Measurements from ENCODE around the gene CAMSAP1.
"Not testable (repeated sequence)": the region's sequence is repeated elsewhere in the genome, so short reads cannot be mapped to it uniquely, and the experiment has no call there.

GRCh38 chr9:135951310-135951709 is 44.0 kb upstream of the CAMSAP1 start:
- TF ChIP-seq, protein P1, sequence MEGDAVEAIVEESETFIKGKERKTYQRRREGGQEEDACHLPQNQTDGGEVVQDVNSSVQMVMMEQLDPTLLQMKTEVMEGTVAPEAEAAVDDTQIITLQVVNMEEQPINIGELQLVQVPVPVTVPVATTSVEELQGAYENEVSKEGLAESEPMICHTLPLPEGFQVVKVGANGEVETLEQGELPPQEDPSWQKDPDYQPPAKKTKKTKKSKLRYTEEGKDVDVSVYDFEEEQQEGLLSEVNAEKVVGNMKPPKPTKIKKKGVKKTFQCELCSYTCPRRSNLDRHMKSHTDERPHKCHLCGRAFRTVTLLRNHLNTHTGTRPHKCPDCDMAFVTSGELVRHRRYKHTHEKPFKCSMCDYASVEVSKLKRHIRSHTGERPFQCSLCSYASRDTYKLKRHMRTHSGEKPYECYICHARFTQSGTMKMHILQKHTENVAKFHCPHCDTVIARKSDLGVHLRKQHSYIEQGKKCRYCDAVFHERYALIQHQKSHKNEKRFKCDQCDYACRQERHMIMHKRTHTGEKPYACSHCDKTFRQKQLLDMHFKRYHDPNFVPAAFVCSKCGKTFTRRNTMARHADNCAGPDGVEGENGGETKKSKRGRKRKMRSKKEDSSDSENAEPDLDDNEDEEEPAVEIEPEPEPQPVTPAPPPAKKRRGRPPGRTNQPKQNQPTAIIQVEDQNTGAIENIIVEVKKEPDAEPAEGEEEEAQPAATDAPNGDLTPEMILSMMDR (IDR thresholded peaks at IDR 0.05): not testable (repeated sequence)
- not testable (repeated sequence) for TF ChIP-seq POLR2A (IDR thresholded peaks at IDR 0.05)
